ENCODE results near the gene WHRN. TPM values are rescaled to one million over a fixed set of nuclear protein-coding genes. Genes with fewer than 3 reads are reported as not detected.

WHRN gene
- total RNA-seq, 2 donors from 2014 or later = 2.6 to 8.2 TPM

DNA sequence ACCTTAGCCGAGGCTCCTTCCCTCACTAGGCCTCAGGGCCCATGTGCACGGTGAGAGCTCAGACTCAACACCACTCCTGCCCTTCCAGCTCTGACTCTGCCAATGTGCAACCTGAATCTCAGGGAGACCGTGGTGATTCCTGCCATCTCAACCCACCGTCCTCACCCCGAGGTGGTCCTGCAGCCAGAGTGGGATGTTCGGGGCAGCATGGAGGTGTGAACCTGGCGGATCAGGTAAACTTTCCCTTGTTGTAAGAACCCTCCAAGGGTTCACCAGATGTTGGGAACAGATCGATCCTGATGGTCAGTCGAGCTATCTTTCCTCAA lies 117.0 kb downstream of the WHRN start:
- Histone ChIP-seq H3K36me3 (no peaks in the 10 kb centered on the region), H3K27ac (peak overlapping the region; percentile 84 to 86), H3K4me3 (peak overlapping the region in 1 of 2 donors; percentile 62), H3K9me3 (no peaks in the 10 kb centered on the region), H3K27me3 (no peaks in the 10 kb centered on the region), H3K4me1 (peaks cover 0 to 63% of the 10 kb centered on the region in 2 donors)
- TF ChIP-seq, protein P1, sequence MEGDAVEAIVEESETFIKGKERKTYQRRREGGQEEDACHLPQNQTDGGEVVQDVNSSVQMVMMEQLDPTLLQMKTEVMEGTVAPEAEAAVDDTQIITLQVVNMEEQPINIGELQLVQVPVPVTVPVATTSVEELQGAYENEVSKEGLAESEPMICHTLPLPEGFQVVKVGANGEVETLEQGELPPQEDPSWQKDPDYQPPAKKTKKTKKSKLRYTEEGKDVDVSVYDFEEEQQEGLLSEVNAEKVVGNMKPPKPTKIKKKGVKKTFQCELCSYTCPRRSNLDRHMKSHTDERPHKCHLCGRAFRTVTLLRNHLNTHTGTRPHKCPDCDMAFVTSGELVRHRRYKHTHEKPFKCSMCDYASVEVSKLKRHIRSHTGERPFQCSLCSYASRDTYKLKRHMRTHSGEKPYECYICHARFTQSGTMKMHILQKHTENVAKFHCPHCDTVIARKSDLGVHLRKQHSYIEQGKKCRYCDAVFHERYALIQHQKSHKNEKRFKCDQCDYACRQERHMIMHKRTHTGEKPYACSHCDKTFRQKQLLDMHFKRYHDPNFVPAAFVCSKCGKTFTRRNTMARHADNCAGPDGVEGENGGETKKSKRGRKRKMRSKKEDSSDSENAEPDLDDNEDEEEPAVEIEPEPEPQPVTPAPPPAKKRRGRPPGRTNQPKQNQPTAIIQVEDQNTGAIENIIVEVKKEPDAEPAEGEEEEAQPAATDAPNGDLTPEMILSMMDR (IDR thresholded peaks at IDR 0.05) = no peak
- no peak for DNase-seq (ENCODE audit: low spot score)

DNA sequence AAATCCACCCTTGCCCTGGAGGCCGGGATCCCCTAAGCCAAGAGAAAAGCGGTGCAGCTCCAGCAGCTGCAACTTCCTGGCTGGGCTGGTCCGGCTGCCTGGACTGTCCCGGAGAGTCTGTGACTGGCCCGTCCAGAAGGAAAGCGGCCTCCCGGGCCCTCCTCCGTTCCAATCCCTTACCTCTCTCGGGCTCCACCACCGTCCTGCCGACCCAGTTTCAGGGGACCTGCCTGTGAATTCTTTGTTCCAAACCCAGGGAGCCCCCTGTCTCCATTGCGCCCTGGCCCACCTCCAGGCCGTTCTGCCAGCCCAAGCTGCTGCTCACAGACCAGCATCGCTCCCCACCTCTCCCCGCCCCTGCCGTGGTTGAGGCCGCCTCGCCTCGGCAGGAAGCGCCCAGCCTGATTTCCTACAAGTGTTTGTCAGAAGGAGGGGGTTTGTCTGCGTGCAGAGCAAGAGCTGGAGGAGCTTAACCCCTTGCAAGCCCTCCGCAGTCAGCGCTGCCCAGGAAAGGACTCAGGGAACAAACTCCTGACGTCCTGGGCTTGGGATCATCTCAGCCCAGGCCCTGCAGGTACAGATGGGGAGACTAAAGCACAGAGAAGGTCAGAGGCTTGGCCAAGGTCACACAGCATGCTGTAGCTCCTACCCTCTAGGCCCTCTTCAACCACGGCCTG lies 117.5 kb downstream of the WHRN start, which contains the start of gene AKNA:
Gene AKNA (minus strand): TSS at position 303 of the 677 bp plus-strand sequence. CDS start 6,649 bp downstream, outside the sequence.
- H3K4me1 ChIP-seq = peaks cover 0 to 68% of the 10 kb centered on the region in 2 donors
- TF ChIP-seq, protein P1 (IDR thresholded peaks at IDR 0.05) = no peak
- no peaks in the 10 kb centered on the region for H3K36me3 ChIP-seq
- no peaks in the 10 kb centered on the region for H3K9me3 ChIP-seq
- DNase-seq (ENCODE audit: low spot score) = peak; percentile 85
- H3K27me3 ChIP-seq = no peaks in the 10 kb centered on the region
- peak within 1 kb of the TSS; percentile 43 to 62 for H3K4me3 ChIP-seq
- H3K27ac ChIP-seq = peak within 1 kb of the TSS; percentile 84 to 86

DNA sequence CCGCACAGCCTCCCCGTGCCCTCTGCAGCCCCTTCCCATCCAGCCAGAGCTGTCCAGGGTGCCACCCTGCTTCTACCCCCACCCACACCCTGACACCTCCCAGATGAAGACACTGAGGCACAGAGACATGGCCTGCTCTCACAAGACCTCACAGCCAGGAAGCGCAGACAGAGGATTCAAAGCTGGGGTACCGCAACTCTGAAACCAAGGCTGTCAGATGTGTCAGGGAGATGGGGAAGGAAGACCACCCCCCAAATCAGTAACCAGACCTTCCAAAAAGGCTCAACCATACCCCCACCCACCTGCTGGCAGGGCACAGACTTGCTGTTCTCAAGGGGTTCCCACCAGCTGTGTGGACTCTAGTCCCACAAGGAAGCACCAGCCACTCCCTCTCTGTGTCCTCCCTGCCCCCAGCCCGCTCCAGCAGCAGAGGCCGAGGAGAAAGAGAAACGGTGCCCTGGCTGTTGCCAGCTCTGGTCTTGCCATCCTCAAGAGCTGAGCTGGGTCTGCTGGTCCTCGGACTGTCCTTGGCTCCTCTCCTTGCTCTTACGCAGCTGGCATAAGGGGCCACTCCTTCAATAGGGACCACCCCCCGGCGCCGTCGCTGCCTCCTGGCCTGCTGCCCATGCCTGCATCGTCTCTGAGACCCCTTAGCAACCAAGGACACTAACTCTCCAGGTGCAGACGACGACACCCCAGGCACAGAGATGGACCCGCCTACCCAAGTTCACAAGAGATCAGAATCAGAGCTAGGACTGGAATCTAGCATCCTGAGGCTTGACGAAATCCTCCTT lies 118.2 kb downstream of the WHRN start:
- H3K9me3 ChIP-seq = no peaks in the 10 kb centered on the region
- peaks cover 0 to 64% of the 10 kb centered on the region in 2 donors for H3K4me1 ChIP-seq
- no peaks in the 10 kb centered on the region for H3K36me3 ChIP-seq
- DNase-seq (ENCODE audit: low spot score) = no peak
- no peaks in the 10 kb centered on the region for H3K27me3 ChIP-seq
- peak overlapping the region; percentile 43 to 62 for H3K4me3 ChIP-seq
- peak overlapping the region; percentile 84 to 86 for H3K27ac ChIP-seq
- TF ChIP-seq, protein P1 (IDR thresholded peaks at IDR 0.05) = no peak

DNA sequence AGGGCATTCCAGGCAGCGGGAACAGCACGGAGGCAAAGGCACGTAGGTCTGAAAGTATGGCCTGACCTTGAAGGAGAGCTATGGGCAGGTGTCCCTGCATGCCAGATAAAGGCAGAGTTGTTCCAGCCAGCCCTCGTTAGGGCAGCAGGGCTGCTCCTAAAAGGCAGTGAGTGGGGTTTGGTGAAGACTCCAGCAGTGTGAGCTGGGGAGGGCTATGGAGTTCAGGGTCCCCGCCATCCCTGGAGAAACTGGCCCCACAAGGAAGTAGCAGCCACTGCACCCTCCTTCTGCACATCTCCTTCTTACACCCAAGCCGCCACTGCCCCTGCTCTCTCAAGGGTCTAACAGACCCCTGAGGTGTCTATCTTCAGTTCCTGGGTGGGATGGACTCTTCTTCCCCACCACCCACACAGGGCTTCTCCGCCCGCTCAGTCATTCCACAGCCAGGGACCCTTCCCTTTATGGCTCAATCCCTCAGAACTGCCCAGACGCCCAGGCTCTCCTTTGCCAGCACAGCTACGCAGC lies 118.8 kb downstream of the WHRN start:
- peaks cover 0 to 64% of the 10 kb centered on the region in 2 donors for H3K4me1 ChIP-seq
- H3K27me3 ChIP-seq = no peaks in the 10 kb centered on the region
- peak overlapping the region; percentile 84 to 86 for H3K27ac ChIP-seq
- no peaks in the 10 kb centered on the region for H3K9me3 ChIP-seq
- no peaks in the 10 kb centered on the region for H3K36me3 ChIP-seq
- DNase-seq (ENCODE audit: low spot score) = no peak
- TF ChIP-seq, protein P1 (IDR thresholded peaks at IDR 0.05) = no peak
- H3K4me3 ChIP-seq = peak overlapping the region; percentile 43 to 62

DNA sequence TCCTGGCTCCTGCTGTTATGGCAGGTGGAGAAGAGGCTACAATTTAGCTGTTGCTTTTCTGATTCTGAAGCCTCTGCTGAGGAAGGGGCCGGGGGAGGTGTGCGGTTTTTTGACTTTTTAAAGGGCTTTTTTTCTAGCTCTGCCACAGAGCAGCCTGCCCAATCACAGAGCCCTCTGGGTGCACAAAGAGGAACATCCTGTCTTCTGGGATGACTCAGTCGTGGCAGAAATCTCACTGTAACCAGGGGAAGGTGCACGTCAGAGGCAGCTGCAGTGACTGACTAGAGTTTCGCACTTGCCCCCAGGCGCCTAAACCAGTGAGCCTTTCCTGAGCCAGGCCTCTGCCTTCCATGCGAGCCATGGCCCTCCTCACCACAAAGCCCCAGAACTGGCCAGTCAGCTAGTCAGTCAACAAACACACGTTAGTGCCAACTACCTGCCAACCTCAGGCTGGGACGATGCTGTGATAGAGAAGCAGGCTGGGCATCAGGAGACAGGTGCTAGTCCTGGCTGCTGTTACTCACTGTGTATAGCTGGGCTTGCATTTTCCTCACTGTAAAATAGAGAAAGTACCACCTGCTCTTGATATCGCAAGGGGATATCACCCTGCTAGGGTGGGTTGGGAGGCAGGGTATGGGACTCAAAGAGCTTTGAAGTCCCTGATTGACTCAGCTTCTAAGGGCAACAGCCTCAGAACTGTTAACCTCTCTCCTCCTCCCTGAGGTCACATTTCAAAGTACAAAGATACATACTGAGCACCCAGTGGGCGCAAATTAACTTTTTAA lies 119.7 kb downstream of the WHRN start:
- Histone ChIP-seq H3K27me3 (no peaks in the 10 kb centered on the region), H3K27ac (peak overlapping the region; percentile 84 to 86), H3K9me3 (no peaks in the 10 kb centered on the region), H3K4me3 (peak overlapping the region in 1 of 2 donors; percentile 62), H3K36me3 (no peaks in the 10 kb centered on the region), H3K4me1 (peaks cover 0 to 64% of the 10 kb centered on the region in 2 donors)
- peak; percentile 83 for DNase-seq (ENCODE audit: low spot score)
- TF ChIP-seq, protein P1 (IDR thresholded peaks at IDR 0.05) = no peak

Measured in right atrium auricular region (tissue), 2 donors.